NCI-H526 (cell line): ENCODE results near the gene GALNT7.
A peak's percentile ranks its signal among the peaks of the same experiment; 100 is the strongest.

Experiments used
- DNase-seq, 2 experiments: peaks; one replicate each; lab custom pipeline; 2025; lab: John Stamatoyannopoulos, UW

The GALNT7 gene

DNA sequence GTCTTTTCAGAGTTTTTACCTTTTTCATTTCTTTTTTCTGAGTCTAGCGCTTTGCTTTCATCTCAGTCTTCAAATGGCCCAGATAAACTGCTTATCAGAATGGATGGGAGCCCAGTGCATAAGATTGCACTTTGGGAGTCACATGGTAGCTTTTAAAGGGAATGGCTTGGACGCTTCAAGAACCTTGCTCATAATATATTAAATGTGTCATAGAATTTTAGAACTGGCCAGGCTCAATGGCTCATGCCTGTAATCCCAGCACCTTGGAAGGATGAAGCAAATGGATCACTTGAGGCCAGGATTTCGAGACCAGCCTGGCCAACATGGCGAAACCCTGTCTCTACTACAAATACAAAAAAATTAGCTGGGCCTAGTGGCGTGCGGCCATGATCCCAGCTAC, 97.1 kb downstream of the GALNT7 start:
- no peak for DNase-seq

- no peak for DNase-seq
Measured at GRCh38 chr4:173267711-173268110, 99.1 kb downstream of the GALNT7 start.

GRCh38 chr4:173269280-173269679, 100.7 kb downstream of the GALNT7 start:
- no peak for DNase-seq

DNA sequence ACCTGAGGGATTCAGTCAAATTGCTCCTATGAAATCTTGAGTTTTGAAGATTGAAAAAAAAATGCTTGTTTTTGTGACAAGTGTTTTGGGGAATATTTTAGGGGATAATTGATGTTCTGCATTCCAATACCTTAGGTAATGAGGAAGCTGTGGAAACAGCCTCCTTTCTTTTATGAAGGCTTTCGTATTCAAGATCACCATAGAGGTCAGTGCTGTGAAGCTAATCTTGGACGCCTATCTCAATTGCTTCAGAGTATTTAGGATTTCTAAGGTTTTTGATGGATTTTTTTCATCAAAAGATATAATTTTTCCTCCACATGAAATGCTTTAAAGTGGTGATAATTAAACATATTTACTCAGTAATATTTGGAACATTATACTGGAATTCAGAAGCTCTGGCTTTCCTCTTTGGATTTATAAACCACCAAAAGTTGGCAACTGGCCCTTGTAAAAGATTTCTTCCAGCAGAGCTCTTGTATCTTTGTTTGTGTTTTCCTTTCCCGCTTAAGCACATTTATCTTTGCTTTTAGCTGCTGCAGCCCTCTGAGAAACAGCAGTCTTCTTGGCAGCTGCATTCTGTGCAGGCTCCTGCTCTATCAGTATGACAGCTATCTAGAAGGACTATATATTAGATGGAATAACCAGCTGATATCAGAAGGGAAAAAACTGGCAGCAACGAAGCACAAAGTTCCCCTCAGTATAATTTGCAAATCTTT, 101.9 kb downstream of the GALNT7 start:
- DNase-seq: no peak

DNA sequence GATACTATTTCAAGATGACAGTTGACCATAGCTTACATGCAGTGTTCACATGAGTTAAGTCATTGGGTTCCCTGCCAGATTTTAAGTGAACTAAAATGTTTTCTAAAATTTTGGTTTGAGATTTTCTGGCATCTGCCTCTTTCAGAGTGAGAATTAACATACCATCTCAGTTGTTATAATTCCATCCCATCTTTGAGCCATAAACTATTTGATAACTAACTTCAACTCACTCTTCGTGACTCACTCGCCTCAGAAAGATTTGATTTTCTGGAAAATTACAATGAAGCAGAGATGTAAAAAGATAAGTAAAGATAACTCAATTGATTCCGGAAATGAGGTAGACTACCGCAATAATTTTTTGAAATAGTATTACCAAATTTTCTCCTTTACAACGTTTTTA, 103.7 kb downstream of the GALNT7 start:
- DNase-seq: no peak

- DNase-seq: no peak
Measured at GRCh38 chr4:173272996-173273395, 104.4 kb downstream of the GALNT7 start.

DNA sequence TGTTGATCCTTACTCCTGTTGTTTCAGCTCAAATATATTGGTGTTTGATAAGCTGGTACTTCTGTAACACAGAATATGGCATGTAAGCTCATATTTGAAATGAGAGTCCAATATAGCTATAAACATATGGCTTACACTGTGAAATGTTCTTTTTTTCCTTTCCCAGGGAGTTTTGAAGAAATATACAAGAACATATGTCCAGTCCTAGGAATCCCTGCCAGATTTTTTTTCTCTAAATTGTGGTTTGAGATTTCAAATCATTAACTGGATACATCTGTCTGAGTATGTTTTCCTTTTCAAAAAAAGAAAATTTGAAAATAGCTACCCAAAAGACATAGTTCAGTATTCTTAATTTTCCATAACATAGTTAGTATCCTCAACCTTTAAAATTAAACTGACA, 105.3 kb downstream of the GALNT7 start:
- no peak for DNase-seq

DNA sequence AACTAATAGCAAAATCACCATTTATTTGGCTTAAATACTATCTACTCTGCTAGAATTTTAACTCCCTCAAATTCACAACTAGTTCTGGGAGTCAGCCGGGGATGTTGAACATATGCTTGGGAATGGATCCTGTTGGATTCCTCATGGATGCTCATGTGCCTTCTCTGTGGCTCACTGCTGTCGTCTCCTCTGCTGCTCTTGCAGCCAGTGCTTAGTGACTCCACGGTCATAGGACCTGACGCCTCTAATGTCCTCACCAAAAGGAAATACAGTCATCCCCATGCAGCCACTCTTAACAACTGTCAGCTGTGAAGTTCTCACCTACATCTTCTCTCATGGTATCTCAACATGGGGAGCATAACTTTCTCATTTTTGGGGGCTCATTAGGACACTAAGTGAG, 106.1 kb downstream of the GALNT7 start:
- no peak for DNase-seq

DNA sequence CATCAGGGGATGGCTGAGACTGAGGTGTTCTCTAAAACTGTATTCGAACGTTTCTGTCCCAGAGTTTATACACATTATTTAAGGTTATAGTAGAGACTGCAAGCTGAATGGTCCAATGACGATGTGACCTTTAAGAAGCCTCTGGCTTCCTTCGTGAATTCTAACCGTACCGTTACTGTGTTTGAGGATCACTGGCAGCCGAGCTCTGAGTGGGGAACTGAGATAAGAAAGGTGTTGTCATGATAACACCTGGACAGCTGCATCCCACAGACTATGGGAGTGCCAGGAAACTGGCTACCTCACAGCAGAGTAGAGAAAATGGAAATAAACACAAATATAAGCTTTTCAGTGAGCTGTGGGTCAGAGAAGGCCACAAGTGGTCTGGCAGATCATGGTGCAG, 106.5 kb downstream of the GALNT7 start:
- no peak for DNase-seq

DNA sequence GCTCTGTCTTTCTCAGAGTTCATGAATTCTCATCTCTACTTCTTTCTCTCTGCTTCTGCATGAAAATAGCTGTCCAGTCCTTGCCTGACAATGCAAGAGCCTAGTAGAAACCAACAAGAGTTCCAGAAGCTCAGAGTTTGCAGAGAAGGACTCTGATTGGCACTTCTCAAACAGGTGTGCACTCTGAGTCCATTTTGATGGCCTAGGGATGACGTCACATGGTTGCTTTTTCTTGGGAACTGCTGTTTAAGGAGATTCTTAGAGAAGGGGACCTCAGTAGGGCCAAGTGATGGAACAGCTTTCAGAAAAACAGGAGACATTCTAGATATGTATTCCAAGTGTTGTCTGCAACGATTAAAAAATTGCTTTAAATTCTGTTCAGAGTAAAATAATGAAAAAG, 108.7 kb downstream of the GALNT7 start:
- DNase-seq: no peak

- no peak for DNase-seq
Measured at GRCh38 chr4:173280998-173281397, 112.4 kb downstream of the GALNT7 start.

GRCh38 chr4:173281406-173282255, 113.0 kb downstream of the GALNT7 start:
- DNase-seq: no peak

DNA sequence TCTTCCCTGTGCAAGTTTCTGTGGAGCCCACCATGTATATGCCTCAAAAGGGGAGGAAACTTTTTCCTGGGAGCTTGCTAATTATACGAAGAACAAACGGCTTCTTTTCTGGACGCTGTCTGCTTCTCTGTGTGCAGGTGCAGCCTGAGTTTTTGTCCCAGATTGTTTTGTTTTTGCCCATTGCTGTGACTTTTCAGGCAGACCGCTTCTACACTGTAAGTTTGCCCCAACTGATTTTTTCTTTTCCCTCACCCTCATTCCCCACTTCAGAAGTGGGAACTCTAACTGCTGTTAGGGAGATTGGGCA, 113.6 kb downstream of the GALNT7 start:
- no peak for DNase-seq

GRCh38 chr4:173282626-173283025, 114.0 kb downstream of the GALNT7 start:
- DNase-seq: no peak

GRCh38 chr4:173284463-173284862, 115.9 kb downstream of the GALNT7 start:
- no peak for DNase-seq

DNA sequence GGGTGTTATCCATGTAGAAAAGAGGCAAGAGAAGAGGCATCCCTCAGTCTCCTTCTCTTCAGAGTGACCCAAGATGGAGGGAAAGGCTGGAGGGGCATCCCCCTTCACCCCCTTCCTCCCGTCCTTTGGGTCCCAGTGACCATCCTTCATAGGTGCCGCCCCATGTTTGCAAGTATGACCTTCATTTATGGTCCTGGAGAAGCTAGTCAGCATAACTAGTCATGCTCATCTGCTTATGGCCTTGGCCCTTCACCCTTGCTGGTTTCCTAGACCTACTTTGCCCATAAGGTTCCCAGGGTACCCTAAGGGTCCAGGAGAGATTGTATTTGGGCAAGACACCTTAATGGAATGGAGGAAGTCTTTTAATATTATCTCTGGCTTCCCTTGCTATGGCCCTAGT, 118.9 kb downstream of the GALNT7 start:
- DNase-seq: no peak

DNA sequence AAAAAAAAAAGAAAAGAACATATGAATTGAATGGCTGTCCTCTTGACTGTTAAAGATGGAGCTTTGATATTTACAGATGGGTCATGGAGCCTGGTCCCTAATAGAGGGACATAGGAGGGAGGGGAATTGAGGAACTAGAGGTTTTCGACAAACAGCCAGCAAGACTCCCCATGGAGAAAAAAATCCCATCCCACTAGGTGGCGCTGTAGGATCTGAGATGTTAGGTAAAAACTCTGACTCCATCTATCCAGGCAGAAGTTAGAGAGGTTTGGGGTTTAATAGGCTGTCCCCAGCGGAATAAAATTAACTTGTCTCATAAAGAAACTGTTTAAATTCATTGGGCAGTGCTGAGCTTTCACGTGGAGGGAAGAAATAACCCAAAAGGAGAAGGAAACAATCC, 119.7 kb downstream of the GALNT7 start:
- peak in 1 of 2 experiments; percentile 25 for DNase-seq

DNA sequence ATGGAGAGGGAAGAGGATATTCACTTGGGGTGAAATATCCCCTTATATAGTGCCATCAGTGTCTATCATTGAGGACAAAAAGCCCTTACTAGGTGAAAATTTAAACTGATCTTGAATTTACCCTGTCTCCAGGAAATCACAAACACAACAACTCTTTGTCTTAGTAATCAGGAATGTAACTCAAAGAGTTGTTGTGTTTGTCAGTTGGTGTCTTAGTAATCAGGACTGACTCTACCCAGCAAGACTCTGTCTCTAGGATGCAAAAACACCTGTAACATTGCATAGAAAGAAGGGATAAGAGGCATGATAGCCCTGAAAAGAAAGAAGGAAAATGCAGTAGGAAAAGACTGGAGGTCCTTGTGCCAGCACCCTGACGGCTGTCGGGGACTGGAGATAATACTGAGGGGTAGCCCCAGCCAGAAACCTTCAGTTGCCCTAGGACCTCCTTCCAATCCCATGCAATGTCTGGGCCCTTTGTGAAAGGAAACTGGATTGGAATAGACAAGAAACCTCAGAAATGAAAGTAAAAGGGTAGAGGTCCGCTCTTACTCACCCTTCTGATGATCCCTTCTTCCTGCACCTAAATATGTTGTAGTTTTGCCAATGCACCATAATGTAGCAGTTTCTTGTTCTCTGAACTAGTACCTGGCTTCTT, 120.2 kb downstream of the GALNT7 start:
- DNase-seq: no peak

DNA sequence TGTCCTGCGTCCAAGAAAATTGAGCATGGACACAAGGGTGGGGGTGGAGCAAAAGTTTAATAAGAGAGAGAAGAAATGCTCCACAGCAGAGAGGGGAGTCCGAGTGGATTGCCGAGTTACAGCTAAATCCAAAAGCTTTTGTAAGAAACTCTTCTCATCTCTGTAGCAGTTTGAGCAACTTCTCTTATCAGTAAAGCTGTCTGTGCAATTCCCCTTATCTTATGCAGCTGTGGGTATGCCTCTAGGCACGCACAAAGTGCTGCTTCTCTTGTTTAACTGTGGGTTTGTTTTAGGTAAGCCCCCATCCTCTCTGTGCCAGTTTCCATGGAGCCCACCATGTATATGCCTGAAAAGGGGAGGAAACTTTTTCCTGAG, 120.7 kb downstream of the GALNT7 start:
- DNase-seq: peak in 1 of 2 experiments; percentile 19

GRCh38 chr4:173291899-173292298, 123.3 kb downstream of the GALNT7 start:
- DNase-seq: no peak

DNA sequence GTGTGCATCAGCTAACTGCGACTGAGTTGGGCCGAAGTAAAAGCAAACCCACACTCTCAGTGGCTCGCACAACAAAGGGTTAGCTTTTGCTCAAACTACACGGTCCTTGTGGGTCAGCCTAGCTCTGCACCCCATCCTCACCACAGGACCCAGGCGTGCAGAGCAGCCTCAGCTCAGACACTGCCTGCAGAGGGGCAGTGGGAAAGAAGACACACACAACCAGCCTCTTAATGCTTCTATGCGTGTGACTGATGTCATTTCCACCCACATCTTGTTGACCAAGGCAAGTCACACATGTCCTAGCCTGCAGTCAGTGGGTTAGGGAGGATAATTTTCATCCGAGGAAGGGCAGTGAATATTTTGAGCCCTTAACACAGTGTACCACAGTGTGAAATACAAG, 125.1 kb downstream of the GALNT7 start:
- no peak for DNase-seq

DNA sequence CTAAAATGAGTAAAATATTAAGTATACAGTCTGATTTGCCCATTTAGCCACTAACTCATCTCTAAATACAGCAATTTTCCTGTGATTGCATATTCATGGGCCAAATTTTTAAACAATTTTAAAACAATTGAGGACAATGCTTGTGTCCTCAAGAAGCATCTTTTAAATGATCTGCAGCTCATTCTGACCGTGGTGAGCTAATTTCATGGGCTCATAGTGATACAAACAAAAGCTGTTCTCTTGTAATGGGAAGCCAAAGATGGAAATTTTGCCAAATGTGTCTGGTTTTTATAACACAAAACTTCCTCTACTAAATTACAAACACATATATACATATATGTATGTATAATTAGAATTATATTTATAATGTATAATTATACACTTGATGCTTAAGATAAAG, 125.8 kb downstream of the GALNT7 start:
- DNase-seq: no peak

DNA sequence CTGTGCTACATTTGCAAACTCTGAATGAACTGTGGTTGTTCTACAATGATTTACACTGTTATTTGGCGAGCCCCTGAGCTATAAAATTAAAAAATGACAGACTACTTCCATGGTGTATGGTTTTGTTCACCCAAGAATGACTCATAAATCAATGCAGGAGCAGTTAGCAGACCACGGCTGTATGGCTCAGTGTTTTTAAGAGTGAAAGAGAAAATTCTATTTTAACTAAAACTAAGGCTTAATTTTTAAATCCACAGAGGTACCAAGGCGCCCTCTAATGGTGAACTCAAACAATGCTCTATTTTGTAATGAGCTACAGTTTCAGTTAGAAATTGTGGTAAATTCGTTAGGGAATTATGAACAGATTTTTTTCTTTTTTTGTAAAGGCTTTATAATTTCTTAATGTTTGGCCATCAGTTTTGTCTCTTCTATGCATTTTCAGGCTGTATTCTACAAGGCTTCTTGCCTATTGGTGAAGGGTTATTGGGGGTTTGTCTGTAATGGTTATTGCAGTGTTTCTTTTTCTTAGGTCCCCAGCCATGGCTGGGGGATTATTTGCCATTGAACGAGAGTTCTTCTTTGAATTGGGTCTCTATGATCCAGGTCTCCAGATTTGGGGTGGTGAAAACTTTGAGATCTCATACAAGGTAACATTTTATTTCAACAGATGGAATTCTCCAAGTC, 133.0 kb downstream of the GALNT7 start:
- peak in 1 of 2 experiments; percentile 16 for DNase-seq
